Neural progenitor cell (in vitro differentiated cells): ENCODE data around the gene HFE. TPM values are rescaled to one million over a fixed set of nuclear protein-coding genes. Genes with fewer than 3 reads are reported as not detected.

ENCODE experiments used
- DNase-seq: peaks from one replicate; pipeline ENCODE4 v3.0.0-alpha.2; 2016; ENCODE audit warnings: low spot score
- H2AFZ ChIP-seq: fragments of 200-600 bp; sonication (generic); replicated peaks from 2 replicates; pipeline ENCODE4 v1.6.1; 2016; ENCODE audit warnings: antibody characterized with exemption
- H3F3A ChIP-seq: fragments of 200-600 bp; sonication (generic); 2 replicates; pipeline ENCODE4 v1.6.1; 2016; ENCODE audit warnings: antibody characterized with exemption, low read depth
- H3K27ac ChIP-seq: fragments of 200-600 bp; sonication (generic); 2 replicates; pipeline ENCODE4 v1.5.1; 2016; ENCODE audit warnings: mild to moderate bottlenecking
- H3K27me3 ChIP-seq: fragments of 200-600 bp; sonication (generic); 2 replicates; pipeline ENCODE4 v1.6.1; 2016; ENCODE audit warnings: mild to moderate bottlenecking, moderate library complexity
- H3K36me3 ChIP-seq: fragments of 200-600 bp; sonication (generic); 2 replicates; pipeline ENCODE4 v1.5.1; 2016
- H3K4me1 ChIP-seq: fragments of 200-600 bp; sonication (generic); 2 replicates; pipeline ENCODE4 v1.6.1; 2016; ENCODE audit warnings: mixed run types
- H3K4me2 ChIP-seq: fragments of 200-600 bp; sonication (generic); 2 replicates; pipeline ENCODE4 v1.6.1; 2016
- H3K4me3 ChIP-seq: fragments of 200-600 bp; sonication (generic); 2 replicates; pipeline ENCODE4 v1.5.1; 2016
- H3K79me2 ChIP-seq: fragments of 200-600 bp; sonication (generic); 2 replicates; pipeline ENCODE4 v1.6.1; 2016; ENCODE audit warnings: low read depth
- H3K9ac ChIP-seq: fragments of 200-600 bp; sonication (generic); 2 replicates; pipeline ENCODE4 v1.6.1; 2016
- H3K9me3 ChIP-seq: fragments of 200-600 bp; sonication (generic); 2 replicates; pipeline ENCODE4 v1.5.1; 2016; ENCODE audit warnings: low read depth
- H4K20me1 ChIP-seq: fragments of 200-600 bp; sonication (generic); 2 replicates; pipeline ENCODE4 v1.6.1; 2016; ENCODE audit warnings: low read depth
- H3K27ac Mint-ChIP-seq: 3 replicates; pipeline ENCODE4 v1.8.0; 2021; ENCODE audit warnings: mixed read lengths
- H3K27me3 Mint-ChIP-seq: 2 replicates; pipeline ENCODE4 v1.8.0; 2022; ENCODE audit warnings: low read depth, mild to moderate bottlenecking, inconsistent platforms, moderate library complexity, mixed read lengths; ENCODE audit not compliant: insufficient read depth
- H3K36me3 Mint-ChIP-seq: 3 replicates; pipeline ENCODE4 v1.8.0; 2021; ENCODE audit warnings: mixed read lengths
- H3K4me1 Mint-ChIP-seq: 3 replicates; pipeline ENCODE4 v1.8.0; 2021; ENCODE audit warnings: mixed read lengths
- H3K4me3 Mint-ChIP-seq: 3 replicates; pipeline ENCODE4 v1.8.0; 2021; ENCODE audit warnings: mild to moderate bottlenecking, moderate library complexity, mixed read lengths
- H3K9me3 Mint-ChIP-seq: 3 replicates; pipeline ENCODE4 v1.8.0; 2020; ENCODE audit warnings: mixed read lengths
- CTCF ChIP-seq: fragments of 200-600 bp; sonication (generic); IDR thresholded peaks from 2 replicates; pipeline ENCODE4 v1.5.1; 2017; ENCODE audit warnings: antibody characterized with exemption, mild to moderate bottlenecking
- EZH2 ChIP-seq: fragments of 200-600 bp; sonication (generic); IDR thresholded peaks from 2 replicates; pipeline ENCODE4 v1.6.1; 2017; ENCODE audit warnings: antibody characterized with exemption, mild to moderate bottlenecking, moderate library complexity
- EZH2phosphoT487 ChIP-seq: fragments of 200-600 bp; sonication (generic); IDR thresholded peaks from 2 replicates; pipeline ENCODE4 v1.6.1; 2017; ENCODE audit warnings: antibody characterized with exemption
- total RNA-seq: library from RNA; depleted of rRNA; stranded (reverse); fragments of >200 nt; gene quantifications from 2 replicates; pipeline ENCODE4 v1.2.3, GENCODE V29; 2015; ENCODE audit warnings: low replicate concordance

The HFE gene
- total RNA-seq, 1 donor from 2014 or later: 0.43 TPM

GRCh38 chr6:26086211-26086610, 1.0 kb upstream of the HFE start:
- Histone ChIP-seq H3K36me3 (no peaks in the 10 kb centered on the region), H3K27ac (no peak overlapping the region), H3K9me3 (no peaks in the 10 kb centered on the region), H3K79me2 (no peaks in the 10 kb centered on the region), H3K4me2 (no peak overlapping the region), H4K20me1 (no peaks in the 10 kb centered on the region), H3K9ac (no peak overlapping the region), H3F3A (no peaks in the 10 kb centered on the region), H3K4me3 (no peak overlapping the region), H2AFZ (no peak overlapping the region), H3K4me1 (peaks cover 5% of the 10 kb centered on the region), H3K27me3 (peaks cover 15% of the 10 kb centered on the region)
- DNase-seq: no peak
- TF ChIP-seq EZH2: no peak
- no peak for TF ChIP-seq CTCF
- no peak for TF ChIP-seq EZH2phosphoT487
- Mint-ChIP-seq H3K9me3 (peaks cover 12% of the 10 kb centered on the region), H3K4me3 (no peak overlapping the region), H3K27me3 (peaks cover 8% of the 10 kb centered on the region), H3K4me1 (peaks cover 13% of the 10 kb centered on the region), H3K36me3 (peaks cover 3% of the 10 kb centered on the region), H3K27ac (peak overlapping the region; percentile 38)

GRCh38 chr6:26088344-26088743, 1.1 kb downstream of the HFE start:
- DNase-seq: no peak
- Histone ChIP-seq H3K9me3 (no peaks in the 10 kb centered on the region), H3F3A (no peaks in the 10 kb centered on the region), H4K20me1 (no peaks in the 10 kb centered on the region), H3K4me3 (no peak overlapping the region), H3K4me2 (no peak overlapping the region), H3K4me1 (peaks cover 5% of the 10 kb centered on the region), H3K27ac (no peak overlapping the region), H2AFZ (no peak overlapping the region), H3K27me3 (peaks cover 15% of the 10 kb centered on the region), H3K36me3 (no peaks in the 10 kb centered on the region), H3K9ac (no peak overlapping the region), H3K79me2 (no peaks in the 10 kb centered on the region)
- Mint-ChIP-seq H3K4me1 (peaks cover 13% of the 10 kb centered on the region), H3K27ac (peak overlapping the region; percentile 74), H3K9me3 (no peaks in the 10 kb centered on the region), H3K27me3 (peaks cover 4% of the 10 kb centered on the region), H3K36me3 (no peaks in the 10 kb centered on the region), H3K4me3 (peak overlapping the region; percentile 80)
- no peak for TF ChIP-seq EZH2phosphoT487
- no peak for TF ChIP-seq CTCF
- no peak for TF ChIP-seq EZH2

GRCh38 chr6:26089272-26089671, 2.0 kb downstream of the HFE start:
- Histone ChIP-seq H3K9me3 (no peaks in the 10 kb centered on the region), H3K36me3 (no peaks in the 10 kb centered on the region), H4K20me1 (no peaks in the 10 kb centered on the region), H3K9ac (no peak overlapping the region), H2AFZ (peak overlapping the region; percentile 34), H3K27ac (no peak overlapping the region), H3K79me2 (no peaks in the 10 kb centered on the region), H3K4me3 (no peak overlapping the region), H3K4me1 (peaks cover 5% of the 10 kb centered on the region), H3F3A (no peaks in the 10 kb centered on the region), H3K4me2 (no peak overlapping the region), H3K27me3 (peaks cover 15% of the 10 kb centered on the region)
- no peak overlapping the region for H3K4me3 Mint-ChIP-seq
- H3K27me3 Mint-ChIP-seq: peaks cover 4% of the 10 kb centered on the region
- H3K36me3 Mint-ChIP-seq: no peaks in the 10 kb centered on the region
- no peaks in the 10 kb centered on the region for H3K9me3 Mint-ChIP-seq
- TF ChIP-seq CTCF: no peak
- no peak for TF ChIP-seq EZH2phosphoT487
- no peak for TF ChIP-seq EZH2
- peaks cover 13% of the 10 kb centered on the region for H3K4me1 Mint-ChIP-seq
- H3K27ac Mint-ChIP-seq: no peak overlapping the region
- DNase-seq: no peak
